Duodenal mucosa (tissue), 2 donors: ENCODE results near the gene CYP1B1.

Experiments used
- H3K27ac ChIP-seq: one replicate; pipeline ENCODE4 v1.7.0; 2013; ENCODE audit warnings: low read depth, low read length
- H3K27me3 ChIP-seq, 2 donors: one replicate each; pipeline ENCODE4 v1.7.0; 2013; ENCODE audit warnings: low read length in 2 of 2, control low read depth in 1 of 2; ENCODE audit not compliant: insufficient read depth in 2 of 2, control insufficient read depth in 1 of 2
- H3K36me3 ChIP-seq, 2 donors: one replicate each; pipeline ENCODE4 v1.7.0; 2013; ENCODE audit warnings: low read length in 2 of 2, control low read depth in 1 of 2; ENCODE audit not compliant: insufficient read depth in 2 of 2, control insufficient read depth in 1 of 2
- H3K4me1 ChIP-seq, 2 donors: one replicate each; pipeline ENCODE4 v1.7.0; 2013; ENCODE audit warnings: low read length in 2 of 2, control low read depth in 1 of 2; ENCODE audit not compliant: insufficient read depth in 2 of 2, control insufficient read depth in 1 of 2
- H3K4me3 ChIP-seq, 2 donors: one replicate each; pipeline ENCODE4 v1.7.0; 2013; ENCODE audit warnings: low read length in 2 of 2, low read depth in 1 of 2
- H3K9ac ChIP-seq, 2 donors: one replicate each; pipeline ENCODE4 v1.7.0; 2013; ENCODE audit warnings: low read length in 2 of 2, low read depth in 1 of 2
- H3K9me3 ChIP-seq, 2 donors: one replicate each; pipeline ENCODE4 v1.7.0; 2013; ENCODE audit warnings: low read length in 2 of 2, control low read depth in 1 of 2; ENCODE audit not compliant: control insufficient read depth in 1 of 2

Gene CYP1B1

GRCh38 chr2:38060236-38061018, 15.5 kb downstream of the CYP1B1 start:
- Histone ChIP-seq H3K36me3 (no peaks in the 10 kb centered on the region), H3K4me3 (no peak overlapping the region), H3K27ac (no peak overlapping the region), H3K9me3 (no peaks in the 10 kb centered on the region), H3K9ac (no peak overlapping the region), H3K27me3 (no peaks in the 10 kb centered on the region), H3K4me1 (no peaks in the 10 kb centered on the region)

GRCh38 chr2:38057651-38058410, 18.1 kb downstream of the CYP1B1 start:
- no peak overlapping the region for H3K27ac ChIP-seq
- H3K4me3 ChIP-seq: no peak overlapping the region
- no peaks in the 10 kb centered on the region for H3K27me3 ChIP-seq
- no peaks in the 10 kb centered on the region for H3K36me3 ChIP-seq
- H3K9me3 ChIP-seq: no peaks in the 10 kb centered on the region
- H3K9ac ChIP-seq: no peak overlapping the region
- no peaks in the 10 kb centered on the region for H3K4me1 ChIP-seq

GRCh38 chr2:38056216-38056615, 19.7 kb downstream of the CYP1B1 start:
- no peaks in the 10 kb centered on the region for H3K4me1 ChIP-seq
- no peak overlapping the region for H3K4me3 ChIP-seq
- H3K27me3 ChIP-seq: no peaks in the 10 kb centered on the region
- H3K36me3 ChIP-seq: no peaks in the 10 kb centered on the region
- H3K9ac ChIP-seq: no peak overlapping the region
- H3K9me3 ChIP-seq: no peaks in the 10 kb centered on the region
- no peak overlapping the region for H3K27ac ChIP-seq

- Histone ChIP-seq H3K9ac (no peak overlapping the region), H3K36me3 (no peaks in the 10 kb centered on the region), H3K4me1 (no peaks in the 10 kb centered on the region), H3K9me3 (no peaks in the 10 kb centered on the region), H3K4me3 (no peak overlapping the region), H3K27me3 (no peaks in the 10 kb centered on the region), H3K27ac (no peak overlapping the region)
These were observed 30.1 kb downstream of the CYP1B1 start for GRCh38 chr2:38045811-38046210.

- H3K27ac ChIP-seq: no peak overlapping the region
- H3K27me3 ChIP-seq: no peaks in the 10 kb centered on the region
- H3K36me3 ChIP-seq: no peaks in the 10 kb centered on the region
- no peak overlapping the region for H3K9ac ChIP-seq
- no peaks in the 10 kb centered on the region for H3K4me1 ChIP-seq
- no peak overlapping the region for H3K4me3 ChIP-seq
- H3K9me3 ChIP-seq: no peaks in the 10 kb centered on the region
These were observed 36.6 kb downstream of the CYP1B1 start for GRCh38 chr2:38039121-38039910.

- no peak overlapping the region for H3K4me3 ChIP-seq
- no peak overlapping the region for H3K9ac ChIP-seq
These were observed 37.3 kb downstream of the CYP1B1 start for GRCh38 chr2:38038682-38039081.

GRCh38 chr2:38037757-38038621, 38.0 kb downstream of the CYP1B1 start:
- H3K9ac ChIP-seq: no peak overlapping the region
- H3K27me3 ChIP-seq: no peaks in the 10 kb centered on the region
- H3K36me3 ChIP-seq: no peaks in the 10 kb centered on the region
- peak overlapping the region; percentile 17 to 24 for H3K4me3 ChIP-seq
- H3K4me1 ChIP-seq: no peaks in the 10 kb centered on the region
- H3K27ac ChIP-seq: peak overlapping the region; percentile 6
- no peaks in the 10 kb centered on the region for H3K9me3 ChIP-seq

More at GRCh38 chr2:38038682-38039081, 37.3 kb downstream of the CYP1B1 start:
- Histone ChIP-seq H3K36me3 (no peaks in the 10 kb centered on the region), H3K27ac (no peak overlapping the region), H3K4me1 (no peaks in the 10 kb centered on the region), H3K27me3 (no peaks in the 10 kb centered on the region), H3K9me3 (no peaks in the 10 kb centered on the region)

- H3K27ac ChIP-seq: no peak overlapping the region
- no peaks in the 10 kb centered on the region for H3K9me3 ChIP-seq
- no peak overlapping the region for H3K4me3 ChIP-seq
- H3K9ac ChIP-seq: no peak overlapping the region
- no peaks in the 10 kb centered on the region for H3K4me1 ChIP-seq
- H3K27me3 ChIP-seq: no peaks in the 10 kb centered on the region
- H3K36me3 ChIP-seq: no peaks in the 10 kb centered on the region
These were observed 38.6 kb downstream of the CYP1B1 start for GRCh38 chr2:38037325-38037724.

- H3K9me3 ChIP-seq: no peaks in the 10 kb centered on the region
- H3K27ac ChIP-seq: no peak overlapping the region
- no peak overlapping the region for H3K9ac ChIP-seq
- H3K4me1 ChIP-seq: no peaks in the 10 kb centered on the region
- no peaks in the 10 kb centered on the region for H3K36me3 ChIP-seq
- no peak overlapping the region for H3K4me3 ChIP-seq
- H3K27me3 ChIP-seq: no peaks in the 10 kb centered on the region
These were observed 40.0 kb downstream of the CYP1B1 start for GRCh38 chr2:38035968-38036367.
